NCI-H1105 treated with DMSO at 0.1 percent for 48 hours (cell line): ENCODE results near the gene ATAT1.

Experiments used
- DNase-seq: peaks from one replicate; lab custom pipeline; 2025; lab: John Stamatoyannopoulos, UW

The ATAT1 gene

GRCh38 chr6:30626484-30627366 is at the start of gene ATAT1:
ATAT1 (plus strand) TSS chr6:30626874.
- peak; percentile 82 for DNase-seq

GRCh38 chr6:30578051-30578450 is 48.6 kb upstream of the ATAT1 start:
- no peak for DNase-seq

DNA sequence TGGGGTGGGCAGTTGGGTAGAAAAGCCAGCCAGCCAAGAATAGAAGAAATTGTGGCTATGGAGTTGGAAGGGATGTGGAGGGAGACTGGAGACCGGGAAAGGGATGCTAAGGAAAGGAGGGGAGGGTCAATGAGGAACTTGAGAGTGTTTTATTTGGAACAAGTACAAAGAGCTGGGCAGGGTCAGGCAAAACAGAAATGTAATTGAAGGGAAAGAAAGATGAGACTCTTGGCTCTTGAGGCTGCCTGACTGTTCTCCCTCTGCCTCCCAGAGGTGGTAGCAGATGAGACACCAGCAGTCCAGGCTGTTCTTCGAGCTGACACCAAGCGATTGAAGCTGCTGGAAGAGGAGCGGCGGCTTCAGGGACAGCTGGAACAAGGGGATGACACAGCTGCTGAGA is 42.8 kb upstream of the ATAT1 start:
- no peak for DNase-seq

DNA sequence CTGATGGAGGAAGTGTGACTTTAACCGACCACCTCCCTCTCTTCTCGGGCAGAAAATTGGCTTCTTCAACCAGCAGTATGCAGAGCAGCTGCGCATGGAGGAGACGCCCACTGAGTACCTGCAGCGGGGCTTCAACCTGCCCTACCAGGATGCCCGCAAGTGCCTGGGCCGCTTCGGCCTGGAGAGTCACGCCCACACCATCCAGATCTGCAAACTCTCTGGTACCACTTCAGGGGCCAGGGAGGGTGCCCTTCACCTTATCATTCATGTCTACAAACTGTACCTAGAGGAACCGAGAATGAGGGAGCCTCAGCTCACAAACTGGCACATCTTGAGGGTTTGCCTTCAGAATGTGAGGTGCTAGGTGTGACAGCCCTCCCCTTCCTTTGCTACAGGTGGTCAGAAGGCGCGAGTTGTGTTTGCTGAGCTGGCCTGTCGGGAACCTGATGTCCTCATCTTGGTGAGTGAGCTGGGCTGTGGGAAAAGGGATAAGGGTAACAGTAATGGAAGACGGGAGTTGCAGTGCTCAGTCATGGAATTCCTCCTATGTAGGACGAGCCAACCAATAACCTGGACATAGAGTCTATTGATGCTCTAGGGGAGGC is 36.8 kb upstream of the ATAT1 start:
- DNase-seq: no peak

GRCh38 chr6:30590509-30590908 is 36.2 kb upstream of the ATAT1 start:
- DNase-seq: no peak

GRCh38 chr6:30591008-30591407 is 35.7 kb upstream of the ATAT1 start:
- DNase-seq: no peak

- DNase-seq: no peak
These were observed 34.4 kb upstream of the ATAT1 start for GRCh38 chr6:30592287-30592686.

GRCh38 chr6:30597315-30598144 is 29.1 kb upstream of the ATAT1 start:
- DNase-seq: peak; percentile 46

- no peak for DNase-seq
These were observed 27.6 kb upstream of the ATAT1 start for GRCh38 chr6:30598912-30599624.

GRCh38 chr6:30599625-30600324 is 26.9 kb upstream of the ATAT1 start:
- no peak for DNase-seq

DNA sequence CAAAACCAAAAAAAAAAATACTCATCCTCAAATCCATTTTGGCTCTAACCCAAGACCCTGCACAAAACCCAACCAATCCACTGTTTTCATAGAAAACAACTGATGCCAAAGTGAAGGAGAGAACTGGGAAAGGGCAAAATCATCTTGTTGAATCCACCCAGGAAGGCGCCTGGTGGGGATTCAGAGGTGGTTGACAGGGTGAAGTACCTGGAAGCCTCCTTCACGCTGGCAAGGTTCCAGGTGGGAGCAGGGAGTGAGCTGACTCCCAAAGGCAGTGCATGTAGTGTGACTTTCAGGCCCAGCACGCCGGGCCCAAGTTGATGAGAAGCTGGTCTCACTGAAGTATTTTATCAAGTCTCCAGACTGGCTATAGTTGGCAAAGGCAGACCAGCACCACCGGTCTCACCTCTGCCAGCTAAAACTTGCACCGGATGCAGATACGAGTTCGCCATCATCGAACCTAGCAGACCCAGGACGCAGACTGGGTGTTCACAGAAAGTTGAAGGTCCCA is 26.2 kb upstream of the ATAT1 start:
- peak; percentile 33 for DNase-seq

- DNase-seq: no peak
These were observed 25.2 kb upstream of the ATAT1 start for GRCh38 chr6:30601436-30601814.

GRCh38 chr6:30601815-30602641 is 24.6 kb upstream of the ATAT1 start:
- DNase-seq: no peak

DNA sequence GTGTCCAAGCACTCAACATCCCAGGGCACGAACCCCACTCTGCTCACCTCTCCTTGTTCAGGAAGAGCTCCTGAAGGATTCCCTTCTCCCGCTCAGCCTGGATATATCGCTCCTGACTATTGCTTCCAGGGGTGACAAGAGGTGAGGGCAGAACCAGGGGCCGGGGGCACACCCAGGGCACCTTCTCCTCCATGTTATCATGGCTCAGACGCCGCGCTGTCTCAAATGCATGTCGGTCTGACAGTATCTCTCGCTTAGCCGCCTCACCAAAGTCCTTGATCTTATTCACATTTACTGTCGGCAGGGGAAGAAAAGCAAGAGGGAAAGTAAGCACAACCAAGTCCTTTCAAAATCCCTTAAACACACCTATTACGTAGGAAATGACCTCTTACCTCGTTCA is 22.7 kb upstream of the ATAT1 start:
- no peak for DNase-seq

DNA sequence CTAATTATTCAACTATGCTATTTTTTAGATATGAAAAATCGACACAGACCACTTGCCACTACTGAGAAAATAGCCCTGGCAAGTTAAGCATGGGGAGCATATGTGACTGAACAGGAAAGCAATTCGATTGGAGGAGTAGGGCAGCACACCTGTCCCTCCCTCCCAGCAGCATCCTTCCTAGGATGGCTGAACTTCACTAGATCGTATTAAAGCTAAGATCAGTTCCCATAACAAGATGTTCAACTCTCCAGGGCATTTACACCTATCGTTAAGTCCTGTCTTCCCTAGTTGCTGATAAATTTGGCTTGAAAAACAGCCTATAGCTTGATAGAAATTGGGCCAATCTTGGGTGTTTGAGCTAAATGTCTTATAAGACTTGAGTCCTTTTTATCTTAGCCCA is 16.6 kb upstream of the ATAT1 start:
- no peak for DNase-seq

DNA sequence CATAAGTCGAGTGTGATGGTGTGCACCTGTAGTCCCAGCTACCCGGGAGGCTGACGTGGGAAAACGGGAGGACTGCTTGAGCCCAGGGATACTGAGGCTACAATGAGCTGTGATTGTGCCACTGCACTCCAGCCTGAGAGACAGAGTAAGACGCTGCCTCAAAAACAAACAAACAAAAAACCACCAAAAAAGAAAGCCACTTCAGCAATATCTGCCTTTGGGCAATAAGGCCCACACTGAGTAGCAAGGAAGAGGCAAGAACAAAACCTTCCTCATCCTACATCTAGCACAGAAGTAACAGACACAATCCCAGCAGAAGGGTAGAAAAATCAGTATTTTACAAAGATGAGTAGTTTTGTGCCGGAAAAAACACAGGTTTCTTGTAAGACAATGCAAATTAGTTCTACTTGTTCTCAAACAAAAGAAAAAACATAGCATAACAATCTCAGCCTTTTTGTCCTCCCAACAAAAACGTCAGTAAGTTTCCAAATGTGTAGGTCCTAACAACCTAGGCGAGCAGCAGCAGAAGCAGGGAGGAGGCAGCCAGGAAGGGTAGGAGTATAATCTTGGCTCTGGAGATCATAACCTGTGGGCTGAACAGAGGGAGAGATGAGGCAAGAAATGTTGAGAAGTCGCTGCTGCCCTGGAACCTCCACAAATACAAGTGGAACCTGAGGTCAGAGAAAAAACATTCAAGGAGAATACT is 15.4 kb upstream of the ATAT1 start:
- no peak for DNase-seq

DNA sequence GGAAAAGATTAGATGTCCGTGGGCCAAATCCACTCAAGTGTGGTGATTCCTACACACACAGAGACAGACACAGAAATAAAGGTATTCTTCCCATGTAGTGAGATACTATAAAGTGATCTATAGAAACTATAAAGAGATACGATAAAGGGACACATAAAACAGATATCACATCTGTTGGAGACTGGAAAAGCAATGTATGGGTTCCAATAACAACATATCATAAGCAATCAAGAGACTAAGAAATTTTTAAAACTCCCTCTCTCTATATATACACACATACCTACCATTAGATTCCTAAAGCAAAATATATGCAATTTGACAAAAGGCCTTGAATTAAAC is 14.8 kb upstream of the ATAT1 start:
- no peak for DNase-seq

DNA sequence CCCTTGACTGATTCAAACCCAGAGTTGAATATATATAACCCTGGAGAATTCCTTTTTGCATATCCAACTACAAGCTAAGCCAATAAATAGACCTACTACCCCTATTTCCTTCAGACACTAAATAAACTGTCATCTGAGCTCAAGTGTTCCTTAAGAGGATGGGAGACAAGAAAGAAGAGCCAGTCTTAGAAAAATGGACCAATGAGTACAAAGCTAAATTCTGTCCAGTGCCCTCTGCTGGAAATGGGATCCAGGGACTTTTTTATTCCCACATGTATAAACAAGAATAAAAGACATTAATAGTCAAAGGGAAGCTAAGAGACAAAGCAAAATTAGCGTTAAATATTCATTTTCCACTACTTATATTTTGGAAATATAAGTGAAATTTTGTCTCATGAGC is 14.5 kb upstream of the ATAT1 start:
- peak; percentile 13 for DNase-seq

DNA sequence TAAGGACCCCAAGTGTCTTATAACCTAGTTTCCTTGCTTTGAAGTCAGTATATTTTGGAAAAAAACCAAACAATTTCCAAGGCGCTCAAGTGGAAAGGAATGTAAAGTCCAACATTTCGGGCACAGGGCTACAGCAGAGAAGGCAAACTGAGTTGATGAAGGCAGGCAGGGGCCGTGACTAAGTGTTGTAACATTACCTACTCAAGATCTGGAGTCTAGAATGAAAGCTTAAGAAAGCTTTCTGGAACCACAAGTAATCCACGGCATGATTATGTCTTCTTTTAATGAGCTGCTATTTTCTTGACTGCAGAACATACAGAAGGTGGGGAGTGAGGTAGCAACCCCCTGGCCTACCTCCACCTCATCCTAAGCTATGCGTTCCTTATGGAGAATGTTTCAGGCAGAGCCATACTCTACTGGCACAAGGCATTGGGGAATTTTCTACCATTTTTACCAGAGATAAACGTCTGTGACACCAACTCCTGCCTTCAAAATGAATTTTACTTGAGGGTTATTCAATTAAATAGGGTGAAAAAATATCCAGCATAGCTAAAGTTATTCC is 13.9 kb upstream of the ATAT1 start:
- DNase-seq: no peak
